GM12872 (cell line): ENCODE results near the gene SLC20A1.

Experiments used
- CTCF ChIP-seq: IDR thresholded peaks from 3 replicates; pipeline ENCODE4 v1.5.1; 2011; ENCODE audit warnings: low read depth, mild to moderate bottlenecking, low read length, moderate library complexity; ENCODE audit not compliant: insufficient read depth

The SLC20A1 gene

DNA sequence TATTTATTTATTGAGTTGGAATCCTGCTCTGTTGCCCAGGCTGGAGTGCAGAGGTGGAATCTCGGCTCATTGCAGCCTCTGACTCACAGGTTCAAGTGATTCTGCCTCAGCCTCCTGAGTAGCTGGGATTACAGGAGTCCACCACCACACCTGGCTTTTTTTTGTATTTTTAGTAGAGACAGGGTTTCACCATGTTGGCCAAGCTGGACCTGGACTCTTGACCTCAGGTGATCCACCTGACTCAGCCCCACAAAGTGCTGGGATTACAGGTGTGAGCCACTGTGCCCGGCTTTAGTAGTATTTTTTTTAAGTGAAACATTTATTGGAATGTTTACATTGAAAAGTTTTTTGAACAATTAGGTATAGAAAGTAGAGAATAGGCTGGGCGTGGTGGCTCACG, 23.9 kb downstream of the SLC20A1 start:
- TF ChIP-seq CTCF: no peak

GRCh38 chr2:112670252-112671022, 24.7 kb downstream of the SLC20A1 start:
- no peak for TF ChIP-seq CTCF

GRCh38 chr2:112671801-112672200, 26.1 kb downstream of the SLC20A1 start:
- TF ChIP-seq CTCF: no peak

GRCh38 chr2:112673008-112673407, 27.3 kb downstream of the SLC20A1 start:
- no peak for TF ChIP-seq CTCF

GRCh38 chr2:112674229-112674628, 28.5 kb downstream of the SLC20A1 start:
- no peak for TF ChIP-seq CTCF

GRCh38 chr2:112679484-112679883, 33.7 kb downstream of the SLC20A1 start:
- no peak for TF ChIP-seq CTCF

DNA sequence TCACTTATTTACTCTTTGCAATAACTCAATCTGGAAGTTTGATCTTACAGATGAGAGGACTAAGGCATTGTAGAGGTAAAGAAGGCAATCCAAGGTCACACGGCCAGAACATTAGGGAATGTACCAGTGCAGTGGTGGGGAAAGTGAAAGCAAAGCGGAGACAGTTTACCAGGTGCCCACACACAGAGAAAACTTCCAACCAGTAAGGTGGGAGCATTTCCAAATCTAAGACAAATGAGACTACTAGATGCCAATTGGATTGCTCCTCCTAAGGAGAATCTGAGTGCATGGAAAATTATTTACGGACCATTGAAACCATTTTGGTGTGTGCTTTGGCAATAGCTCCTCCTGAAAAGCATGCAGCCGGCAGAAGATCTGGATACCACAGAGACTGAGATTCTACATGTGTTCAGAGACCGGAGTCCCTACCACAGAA, 34.9 kb downstream of the SLC20A1 start:
- TF ChIP-seq CTCF: no peak
